Common myeloid progenitor, CD34-positive (primary cell): ENCODE results near the gene COX14.
"Not testable (repeated sequence)": the region's sequence is repeated elsewhere in the genome, so short reads cannot be mapped to it uniquely, and the experiment has no call there.

ENCODE experiments used
- CTCF ChIA-PET: fragments of 350-600 bp; sonication (Branson Sonifier 250); formaldehyde crosslinking; loops from one replicate; lab custom pipeline; 2021; ENCODE audit warnings: antibody characterized with exemption; lab: Charles Lee
- POLR2A ChIA-PET: fragments of 350-600 bp; sonication (Branson Sonifier 250); formaldehyde crosslinking; loops from one replicate; lab custom pipeline; 2021; ENCODE audit warnings: antibody characterized with exemption; lab: Charles Lee
- DNase-seq, 3 donors: peaks; one replicate each; pipeline versions ENCODE4 v3.0.0 to v3.0.0-alpha.2; 2013
- H3K27ac ChIP-seq, 2 experiments: 1 replicate in 1 of 2; 2 replicates in 1 of 2; pipeline ENCODE4 v1.7.0; 2013; ENCODE audit warnings: inconsistent platforms in 2 of 2, low read length in 2 of 2, mild to moderate bottlenecking in 2 of 2, low read depth in 1 of 2, moderate library complexity in 1 of 2; ENCODE audit not compliant: severe bottlenecking in 2 of 2, insufficient read depth in 1 of 2, poor library complexity in 1 of 2
- H3K27me3 ChIP-seq, 5 experiments: replicated peaks in 2 of 5; 1 replicate in 3 of 5; 2 replicates in 2 of 5; pipeline versions ENCODE4 v1.6.1 to v1.7.0; 2013; ENCODE audit warnings: low read length in 4 of 5, mild to moderate bottlenecking in 2 of 5, moderate library complexity in 2 of 5, inconsistent platforms in 1 of 5; ENCODE audit not compliant: insufficient read depth in 5 of 5, control insufficient read depth in 4 of 5
- H3K36me3 ChIP-seq, 4 experiments: 1 replicate in 2 of 4; 2 replicates in 2 of 4; pipeline versions ENCODE4 v1.6.1 to v1.7.0; 2013; ENCODE audit warnings: low read length in 3 of 4, control low read depth in 1 of 4, mild to moderate bottlenecking in 1 of 4; ENCODE audit not compliant: control insufficient read depth in 4 of 4, insufficient read depth in 4 of 4
- H3K4me1 ChIP-seq, 4 experiments: 1 replicate in 3 of 4; 2 replicates in 1 of 4; pipeline versions ENCODE4 v1.6.1 to v1.7.1; 2013; ENCODE audit warnings: low read length in 3 of 4, mild to moderate bottlenecking in 3 of 4, control low read depth in 1 of 4, inconsistent platforms in 1 of 4, moderate library complexity in 1 of 4; ENCODE audit not compliant: control insufficient read depth in 4 of 4, insufficient read depth in 4 of 4; ENCODE audit errors: control extremely low read depth in 1 of 4
- H3K4me3 ChIP-seq, 7 experiments: 1 replicate in 4 of 7; 2 replicates in 3 of 7; pipeline versions ENCODE4 v1.5.1 to v1.7.0; 2013; ENCODE audit warnings: mild to moderate bottlenecking in 7 of 7, low read length in 6 of 7, moderate library complexity in 6 of 7, inconsistent platforms in 2 of 7, low read depth in 2 of 7, control low read depth in 1 of 7; ENCODE audit not compliant: insufficient read depth in 4 of 7, control insufficient read depth in 1 of 7; ENCODE audit errors: extremely low read depth in 1 of 7
- H3K9me3 ChIP-seq, 5 experiments: 1 replicate in 4 of 5; 2 replicates in 1 of 5; pipeline versions ENCODE4 v1.6.1 to v1.7.1; 2013; ENCODE audit warnings: low read length in 4 of 5, mild to moderate bottlenecking in 2 of 5, inconsistent platforms in 1 of 5, low read depth in 1 of 5, moderate library complexity in 1 of 5; ENCODE audit not compliant: control insufficient read depth in 4 of 5, insufficient read depth in 2 of 5; ENCODE audit errors: control extremely low read depth in 1 of 5
- whole genome bisulfite sequencing: methylation state at CpG from one replicate; pipeline ENCODE4 v1.1.5; 2013; ENCODE audit not compliant: insufficient coverage; 5-methylcytosine and 5-hydroxymethylcytosine counted together

The COX14 gene

DNA sequence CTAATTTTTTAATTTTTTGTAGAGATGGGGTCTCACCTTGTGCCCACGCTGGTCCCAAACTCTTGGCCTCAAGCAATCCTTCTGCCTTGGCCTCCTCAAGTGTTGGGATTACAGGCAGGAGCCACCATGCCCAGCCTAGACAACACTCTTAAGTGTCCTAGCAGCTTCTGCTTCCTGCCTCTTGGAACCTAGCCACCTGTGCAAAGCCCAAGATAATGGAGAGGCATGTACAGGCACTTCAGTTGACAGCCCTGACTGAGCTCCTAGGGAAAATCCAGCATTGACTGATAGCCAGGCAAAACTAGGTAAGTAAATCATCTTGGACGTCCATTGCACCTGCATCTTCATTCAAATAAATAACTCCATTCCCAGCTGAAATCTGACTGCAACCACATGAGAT lies 15.5 kb downstream of the COX14 start:
- H3K36me3 ChIP-seq: peaks cover 20 to 57% (median 41%) of the 10 kb centered on the region in 4 experiments
- H3K27me3 ChIP-seq: no peaks in the 10 kb centered on the region
- H3K4me3 ChIP-seq: no peak overlapping the region
- H3K27ac ChIP-seq: no peak overlapping the region
- H3K9me3 ChIP-seq: no peaks in the 10 kb centered on the region
- ChIA-PET POLR2A (interaction anchor here (0.6 kb wide), 1 partner anchor 380 kb away, joined by 3 read pairs; no protein-coding TSS in a partner anchor), CTCF (interaction anchor here (0.8 to 13.1 kb wide), 5 partner anchors 10 to 77 kb away, joined by 3 to 128 read pairs (median 4); partner anchors contain the start of gene COX14)
- no peak for DNase-seq
- WGBS: 100% methylated on average over 1 of the region's 2 CpGs
- peaks cover 0 to 10% (median 7%) of the 10 kb centered on the region in 4 experiments for H3K4me1 ChIP-seq

DNA sequence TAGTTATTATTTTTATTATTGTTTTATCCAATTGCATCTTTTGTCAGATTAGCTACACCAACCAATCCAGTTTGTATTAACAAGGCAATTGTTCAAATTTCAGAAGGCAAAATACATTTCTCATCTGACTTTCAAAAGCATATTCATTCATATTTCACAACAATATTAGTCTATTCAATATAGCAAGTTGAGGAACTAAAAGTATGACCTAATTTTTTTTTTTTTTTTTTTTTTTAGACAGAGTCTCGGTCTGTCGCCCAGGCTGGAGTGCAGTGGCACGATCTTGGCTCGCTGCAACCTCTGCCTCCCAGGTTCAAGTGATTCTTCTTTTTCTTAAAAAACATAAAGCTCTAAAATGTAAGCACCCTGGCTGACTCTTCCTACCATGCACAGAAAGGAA lies 17.3 kb downstream of the COX14 start:
- ChIA-PET CTCF (interaction anchor here (1.0 to 13.1 kb wide), 9 partner anchors 9 to 282 kb away, joined by 3 to 128 read pairs (median 3); partner anchors contain the start of genes CERS5 and COX14), POLR2A (no interaction called here)
- DNase-seq: no peak
- no peak overlapping the region for H3K27ac ChIP-seq
- no peaks in the 10 kb centered on the region for H3K9me3 ChIP-seq
- no peak overlapping the region for H3K4me3 ChIP-seq
- H3K27me3 ChIP-seq: no peaks in the 10 kb centered on the region
- peaks cover 23 to 63% (median 44%) of the 10 kb centered on the region in 4 experiments for H3K36me3 ChIP-seq
- peaks cover 0 to 10% (median 7%) of the 10 kb centered on the region in 4 experiments for H3K4me1 ChIP-seq
- 95% methylated on average over 4 of the region's 4 CpGs for WGBS

DNA sequence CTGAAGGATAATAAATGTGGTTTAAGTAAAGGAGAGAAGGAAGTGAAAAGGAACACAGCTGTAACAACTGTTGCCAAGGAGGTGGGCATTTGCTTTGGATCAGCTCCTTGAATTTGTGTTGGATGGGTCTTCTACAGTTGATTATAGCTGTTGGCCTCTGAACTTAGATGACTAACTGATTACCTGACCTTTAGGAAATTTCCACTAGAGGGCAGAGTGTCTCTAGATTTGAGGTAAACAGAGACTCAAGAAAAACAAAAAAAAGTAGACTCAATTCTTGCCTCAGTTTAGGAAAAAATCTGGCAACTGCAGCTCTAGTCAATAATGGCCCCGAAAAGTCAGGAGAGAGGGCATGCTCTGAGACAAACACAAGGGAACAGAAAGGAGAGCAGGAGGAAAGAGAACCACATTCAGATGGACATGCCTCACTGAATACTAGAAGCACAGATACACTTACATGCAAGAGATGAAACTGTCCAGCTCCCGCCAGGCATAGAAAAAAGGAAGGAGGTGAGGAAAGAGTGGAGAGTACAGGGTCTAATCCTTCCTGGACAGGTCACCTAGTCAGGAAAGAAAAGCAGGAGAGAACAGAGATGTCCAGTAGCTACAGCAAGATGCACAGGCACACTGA lies 20.6 kb downstream of the COX14 start:
- Histone ChIP-seq H3K27ac (no peak overlapping the region), H3K27me3 (no peaks in the 10 kb centered on the region), H3K4me3 (no peak overlapping the region), H3K9me3 (no peaks in the 10 kb centered on the region), H3K36me3 (peaks cover 30 to 78% (median 54%) of the 10 kb centered on the region in 4 experiments), H3K4me1 (no peaks in the 10 kb centered on the region)
- DNase-seq: peak; percentile 46 to 74 (median 51)
- ChIA-PET POLR2A (no interaction called here), CTCF (interaction anchor here (0.6 to 13.1 kb wide), 18 partner anchors 8 to 491 kb away, joined by 3 to 128 read pairs (median 6); partner anchors contain the start of gene COX14)
- WGBS: 100% methylated on average over 2 of the region's 2 CpGs

DNA sequence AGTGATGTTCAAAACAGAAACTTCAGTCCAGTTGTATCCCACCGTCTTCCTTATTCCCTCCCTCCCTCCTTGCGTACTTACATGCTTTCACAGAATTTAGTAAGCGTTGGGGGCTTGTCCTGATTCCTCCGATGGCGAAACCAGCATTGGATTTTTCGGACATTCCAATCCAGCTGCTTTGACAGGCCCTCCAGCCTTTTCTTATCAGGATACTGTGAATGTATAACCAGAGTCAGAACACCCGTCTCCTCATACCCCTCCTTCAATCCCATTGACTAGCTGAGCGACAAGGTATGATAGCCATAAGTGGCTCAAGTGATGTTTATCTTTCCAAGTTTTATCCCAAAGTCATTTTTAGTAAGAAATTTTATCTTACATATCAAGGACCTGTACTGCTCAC lies 31.0 kb downstream of the COX14 start:
- Histone ChIP-seq H3K27me3 (no peaks in the 10 kb centered on the region), H3K4me3 (no peak overlapping the region), H3K9me3 (no peaks in the 10 kb centered on the region), H3K4me1 (no peaks in the 10 kb centered on the region), H3K36me3 (peaks cover 13 to 37% (median 27%) of the 10 kb centered on the region in 4 experiments), H3K27ac (no peak overlapping the region)
- 100% methylated on average over 5 of the region's 8 CpGs for WGBS
- ChIA-PET POLR2A (no interaction called here), CTCF (interaction anchor here (1.0 to 1.3 kb wide), 4 partner anchors 11 to 33 kb away, joined by 3 to 6 read pairs (median 4); no protein-coding TSS in a partner anchor)
- DNase-seq: no peak

DNA sequence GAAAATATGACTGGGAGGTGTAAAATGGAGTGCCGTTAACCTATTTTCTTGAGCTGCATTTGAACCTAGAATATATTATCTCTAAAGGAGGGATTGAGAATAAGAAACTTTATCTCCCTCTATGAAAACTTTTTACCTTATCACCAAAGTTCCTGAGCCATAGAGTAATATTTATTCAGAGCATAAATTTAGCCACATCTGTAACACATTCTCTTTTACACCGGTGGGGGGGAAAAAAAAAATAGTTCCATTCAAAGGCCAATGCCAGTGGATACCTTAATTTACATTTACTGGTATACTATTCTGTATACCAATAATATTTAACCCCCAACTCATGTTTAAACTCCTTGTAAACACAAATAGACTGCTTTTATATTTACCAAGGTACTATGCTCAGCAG lies 33.4 kb downstream of the COX14 start:
- Histone ChIP-seq H3K4me1 (no peaks in the 10 kb centered on the region), H3K27ac (no peak overlapping the region), H3K27me3 (no peaks in the 10 kb centered on the region), H3K9me3 (no peaks in the 10 kb centered on the region), H3K36me3 (peaks cover 6 to 25% (median 23%) of the 10 kb centered on the region in 4 experiments), H3K4me3 (no peak overlapping the region)
- no CpG with 5 or more reads among the region's 2 CpGs for WGBS
- no peak for DNase-seq
- ChIA-PET CTCF (interaction anchor here (0.9 to 2.3 kb wide), 5 partner anchors 9 to 28 kb away, joined by 3 to 13 read pairs (median 4); no protein-coding TSS in a partner anchor), POLR2A (interaction anchor here (1.1 kb wide), 1 partner anchor 34 kb away, joined by 3 read pairs; the partner anchor contains the start of gene COX14)

DNA sequence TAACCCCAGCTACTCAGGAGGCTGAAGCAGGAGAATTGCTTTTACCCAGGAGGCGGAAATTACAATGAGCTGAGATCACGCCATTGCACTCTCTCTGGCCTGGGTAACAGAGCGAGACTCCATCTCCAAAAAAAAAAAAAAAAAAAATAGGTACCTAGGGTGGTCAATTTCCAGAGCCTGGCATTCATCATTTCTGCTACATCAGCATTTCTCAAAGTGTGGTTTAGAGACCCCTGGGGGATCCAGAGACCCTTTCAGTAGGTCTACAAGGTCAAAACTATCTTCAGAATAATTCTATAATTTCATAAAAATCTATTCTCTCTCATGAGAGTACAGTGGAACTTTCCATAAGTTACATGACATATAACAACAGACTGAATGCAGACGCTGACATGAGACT lies 35.2 kb downstream of the COX14 start:
- H3K36me3 ChIP-seq: peaks cover under 1 to 13% (median 11%) of the 10 kb centered on the region in 4 experiments
- POLR2A ChIA-PET: no interaction called here
- WGBS: 95% methylated on average over 2 of the region's 4 CpGs

DNA sequence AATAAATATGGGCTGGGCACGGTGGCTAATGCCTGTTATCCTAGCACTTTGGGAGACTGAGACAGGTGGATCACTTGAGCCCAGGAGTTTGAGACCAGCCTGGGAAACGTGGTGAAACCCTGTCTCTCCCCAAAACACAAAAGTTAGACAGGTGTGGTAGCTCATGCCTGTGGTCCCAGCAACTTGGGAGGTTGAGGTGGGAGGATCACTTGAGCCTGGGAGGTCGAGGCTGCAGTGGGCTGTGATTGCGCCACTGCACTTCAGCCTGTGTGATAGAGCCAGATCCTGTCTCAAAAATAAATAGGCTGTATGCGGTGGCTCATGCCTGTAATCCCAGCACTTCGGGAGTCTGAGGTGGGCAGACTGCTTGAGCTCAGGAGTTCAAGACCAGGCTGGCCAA lies 36.0 kb downstream of the COX14 start:
- H3K27ac ChIP-seq, H3K4me1 ChIP-seq, H3K4me3 ChIP-seq, H3K36me3 ChIP-seq, POLR2A ChIA-PET, DNase-seq, H3K9me3 ChIP-seq, H3K27me3 ChIP-seq: not testable (repeated sequence)
- whole genome bisulfite sequencing: 100% methylated on average over 5 of the region's 6 CpGs
- CTCF ChIA-PET: interaction anchor here (0.9 to 2.1 kb wide), 5 partner anchors 8 to 36 kb away, joined by 3 to 9 read pairs (median 3); partner anchors contain the start of genes CERS5 and COX14

More for the DNA sequence above, 35.2 kb downstream of the COX14 start:
- Histone ChIP-seq H3K4me1 (no peaks in the 10 kb centered on the region), H3K4me3 (no peak overlapping the region), H3K27me3 (no peaks in the 10 kb centered on the region), H3K9me3 (no peaks in the 10 kb centered on the region), H3K27ac (no peak overlapping the region)
- DNase-seq: no peak
- CTCF ChIA-PET: interaction anchor here (0.9 to 2.1 kb wide), 5 partner anchors 9 to 35 kb away, joined by 3 to 9 read pairs (median 3); partner anchors contain the start of genes CERS5 and COX14
